IPS DF 19.7 (cell line): ENCODE measurements around the gene AQP11.

ENCODE experiments used
- DNase-seq: peaks from one replicate; pipeline ENCODE4 v3.0.0-alpha.2; 2013; ENCODE audit warnings: low read depth, low spot score

The AQP11 gene

GRCh38 chr11:77658213-77659013 lies 68.7 kb downstream of the AQP11 start:
- DNase-seq, result no peak
